ENCODE data around the gene SYT10.
"Not testable (repeated sequence)": the region's sequence is repeated elsewhere in the genome, so short reads cannot be mapped to it uniquely, and the experiment has no call there.

Gene SYT10, protein sequence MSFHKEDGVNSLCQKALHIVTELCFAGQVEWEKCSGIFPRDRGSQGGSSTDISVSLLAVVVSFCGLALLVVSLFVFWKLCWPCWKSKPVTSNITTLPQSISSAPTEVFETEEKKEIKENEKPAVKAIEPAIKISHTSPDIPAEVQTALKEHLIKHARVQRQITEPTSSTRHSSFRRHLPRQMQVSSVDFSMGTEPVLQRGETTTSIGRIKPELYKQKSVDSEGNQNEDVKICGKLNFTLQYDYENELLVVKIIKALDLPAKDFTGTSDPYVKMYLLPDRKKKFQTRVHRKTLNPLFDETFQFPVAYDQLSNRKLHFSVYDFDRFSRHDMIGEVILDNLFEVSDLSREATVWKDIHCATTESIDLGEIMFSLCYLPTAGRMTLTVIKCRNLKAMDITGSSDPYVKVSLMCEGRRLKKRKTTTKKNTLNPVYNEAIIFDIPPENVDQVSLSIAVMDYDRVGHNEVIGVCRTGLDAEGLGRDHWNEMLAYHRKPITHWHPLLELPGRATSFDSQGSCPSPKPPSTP

DNA sequence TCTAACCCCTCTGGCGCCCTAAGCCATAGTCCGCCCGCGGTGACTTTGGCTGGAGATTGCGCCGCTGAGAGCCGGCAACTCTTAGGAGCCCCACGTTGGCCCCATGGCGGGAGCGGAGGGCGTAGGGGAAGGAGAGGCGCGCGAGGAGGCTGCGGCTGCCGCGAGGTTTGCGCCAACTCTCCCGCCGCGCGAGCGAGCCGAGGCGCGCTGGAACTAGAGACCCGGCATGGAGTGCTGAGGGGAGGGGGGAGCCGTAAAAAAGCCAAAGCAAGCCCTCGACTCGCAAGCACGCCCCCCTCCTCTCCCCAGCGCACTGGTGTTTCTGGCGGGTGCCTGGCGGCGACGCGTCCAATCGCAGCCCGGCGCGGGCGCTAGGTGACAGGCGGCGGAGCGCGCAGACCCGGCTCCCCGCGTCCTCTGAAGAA is at the start of gene SYT10:
Gene SYT10 (minus strand): TSS at position 233 of the 425 bp plus-strand sequence. CDS start 297 bp downstream, outside the sequence.
- no peak for DNase-seq

DNA sequence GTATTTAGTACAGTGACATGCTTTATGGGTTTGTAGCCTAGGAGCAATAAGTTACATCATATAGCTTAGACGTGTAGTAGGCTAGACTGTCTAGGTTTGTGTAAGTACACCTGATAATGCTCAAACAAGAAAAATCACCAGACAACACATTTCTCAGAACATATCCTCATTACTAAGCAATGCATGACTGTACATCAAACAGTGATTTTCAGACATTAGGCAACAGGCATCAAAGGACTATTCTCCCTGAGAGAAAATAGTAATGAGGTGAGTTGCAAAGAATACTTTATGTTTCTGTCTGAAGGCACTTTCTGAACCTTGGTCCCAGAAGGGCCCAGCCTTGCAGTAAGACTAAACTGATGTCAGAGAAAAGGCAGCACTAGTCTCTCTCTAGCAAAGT is 48.4 kb upstream of the SYT10 start:
- DNase-seq: no peak

DNA sequence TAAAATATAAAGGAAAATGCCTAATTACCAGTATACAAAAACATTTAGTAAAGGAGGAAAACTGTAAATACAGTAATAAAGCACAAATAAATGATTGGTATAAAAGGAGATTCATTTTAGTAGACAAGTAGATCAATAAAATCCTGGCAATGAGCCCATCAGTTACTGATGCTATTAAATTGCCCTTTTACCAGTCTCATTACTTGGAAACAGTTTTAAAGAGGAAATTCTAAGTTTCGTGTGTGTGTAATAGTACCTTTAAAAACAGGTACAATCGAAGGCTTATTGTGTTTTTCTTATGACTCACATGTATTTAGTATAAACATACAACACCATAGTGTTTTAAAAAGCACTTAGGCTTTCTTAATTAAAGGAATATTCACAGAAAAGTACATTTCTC is 46.4 kb upstream of the SYT10 start:
- no peak for DNase-seq

DNA sequence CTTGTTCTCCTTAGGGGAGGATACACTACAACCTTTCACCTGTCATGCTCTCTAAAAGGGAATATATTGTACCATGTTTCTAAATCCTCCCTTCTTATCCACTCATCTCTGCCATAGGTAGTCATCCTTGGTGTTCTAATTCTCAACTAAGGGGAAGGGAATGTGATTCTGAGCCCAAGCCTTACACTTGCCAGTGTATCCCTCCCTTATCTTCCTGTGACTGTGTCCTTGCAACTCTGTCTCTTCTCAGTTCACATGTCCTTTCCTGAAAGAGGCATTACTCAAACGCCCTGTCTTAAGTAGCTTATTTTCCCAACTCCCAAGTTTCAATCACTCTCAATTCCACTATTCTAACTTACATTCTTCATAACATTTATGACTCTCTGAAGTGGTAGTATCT is 44.5 kb upstream of the SYT10 start:
- no peak for DNase-seq

DNA sequence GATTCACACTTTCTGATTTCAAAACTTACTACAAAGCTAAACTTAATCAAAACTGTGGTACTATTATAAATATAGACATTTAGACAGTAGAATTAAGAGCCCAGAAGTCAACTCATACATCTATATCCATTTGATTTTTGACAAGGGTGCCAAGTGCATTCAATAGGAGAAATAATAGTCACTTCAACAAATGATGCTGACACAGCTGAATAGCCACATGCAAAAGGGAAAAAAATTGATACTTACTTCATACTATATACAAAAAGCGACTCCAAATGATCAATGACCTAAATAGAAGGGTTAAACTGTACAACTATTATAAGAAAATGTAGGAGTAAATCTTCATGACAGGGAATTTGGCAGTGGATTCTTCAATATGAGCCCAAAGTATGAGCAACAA is 40.7 kb upstream of the SYT10 start:
- no peak for DNase-seq

DNA sequence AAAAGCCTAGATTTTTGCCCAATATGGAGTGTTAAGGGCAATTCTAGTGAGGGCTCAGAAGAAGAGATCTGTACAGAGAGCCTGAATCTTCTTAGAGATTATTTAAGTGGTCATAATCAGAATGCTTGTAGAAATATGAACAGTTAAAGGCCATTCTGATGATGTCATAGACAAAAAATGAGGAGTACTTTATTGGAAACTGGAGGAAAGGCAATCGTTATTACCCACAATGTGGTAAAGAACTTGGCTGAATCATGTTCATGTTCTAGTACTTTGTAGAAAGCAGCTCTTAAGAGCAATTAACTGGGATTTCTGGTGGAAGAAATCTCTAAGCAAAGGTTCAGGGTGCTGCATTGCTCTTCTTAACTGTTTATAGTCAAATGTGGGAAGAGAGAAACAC is 36.4 kb upstream of the SYT10 start:
- no peak for DNase-seq

DNA sequence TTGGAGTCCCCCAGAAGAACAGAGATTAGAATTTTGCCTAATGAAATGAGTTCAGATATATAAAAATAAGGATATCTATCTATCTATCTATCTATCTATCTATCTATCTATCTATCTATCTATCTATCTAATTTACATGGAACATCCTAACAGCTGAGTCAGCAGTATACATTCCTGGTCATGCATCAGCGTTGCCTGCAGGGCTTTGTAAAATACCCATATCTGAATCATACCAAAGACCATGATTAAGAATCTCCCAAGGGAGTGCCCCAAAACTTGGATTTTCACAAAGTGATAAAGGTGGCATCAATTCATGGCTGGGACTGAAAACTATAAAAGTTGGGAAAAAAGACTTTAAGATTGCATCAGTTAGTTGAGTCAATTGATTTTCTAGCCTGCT is 32.7 kb upstream of the SYT10 start:
- DNase-seq: no peak

DNA sequence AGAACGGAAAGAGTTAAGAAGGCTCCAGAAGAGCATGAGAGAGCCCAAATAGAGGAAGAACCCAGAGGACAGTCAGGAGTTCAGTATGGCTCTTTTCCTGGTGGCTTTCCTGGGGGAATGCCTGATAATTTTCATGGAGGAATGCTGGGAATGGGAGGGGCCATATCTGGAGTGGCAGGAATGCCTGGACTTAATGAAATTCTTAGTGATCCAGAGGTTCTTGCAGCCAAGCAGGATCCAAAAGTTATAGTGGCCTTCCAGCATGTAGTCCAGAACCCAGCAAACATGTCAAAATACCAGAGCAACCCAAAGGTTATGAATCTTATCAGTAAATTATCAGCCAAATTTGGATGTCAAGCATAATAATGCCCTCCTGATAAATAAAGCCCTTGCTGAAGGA is 15.5 kb upstream of the SYT10 start:
- no peak for DNase-seq

DNA sequence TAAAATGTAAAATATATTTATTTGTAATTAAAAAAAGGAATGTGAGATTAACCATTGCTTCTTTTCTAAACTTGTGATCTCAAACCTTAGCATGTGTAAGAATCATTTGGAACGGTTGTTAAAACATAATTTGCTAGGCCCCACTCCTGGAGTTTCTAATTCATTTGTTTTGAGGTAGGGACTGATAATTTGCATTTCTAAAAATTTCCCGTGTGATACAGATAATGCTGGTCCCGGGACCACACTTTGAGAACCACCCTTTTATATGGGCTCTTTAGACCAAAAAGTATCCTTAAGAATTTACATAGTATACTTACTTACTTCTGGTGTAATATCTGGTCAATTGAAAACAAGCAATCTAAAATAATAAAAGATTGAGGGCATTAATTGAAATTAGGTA is 10.9 kb upstream of the SYT10 start:
- DNase-seq: no peak

DNA sequence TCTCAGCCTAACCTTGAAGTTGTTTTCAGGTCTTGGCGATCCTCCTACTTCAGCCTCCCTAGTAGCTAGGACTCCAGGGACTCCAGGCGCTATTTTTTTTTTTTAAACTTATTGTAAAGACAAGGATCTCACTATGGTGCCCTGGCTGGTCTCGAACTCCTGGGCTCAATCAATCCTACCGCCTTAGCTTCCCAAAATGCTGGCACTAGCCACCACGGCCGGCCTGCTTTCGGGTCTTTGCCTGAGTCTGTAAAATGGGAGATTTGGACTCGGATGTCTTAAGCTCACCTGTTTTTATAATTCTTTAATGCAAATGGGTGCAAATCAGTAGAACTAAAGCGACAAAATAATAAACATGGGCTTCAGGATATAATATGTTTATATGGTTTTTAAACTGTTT is 858 bp upstream of the SYT10 start:
- DNase-seq: no peak

DNA sequence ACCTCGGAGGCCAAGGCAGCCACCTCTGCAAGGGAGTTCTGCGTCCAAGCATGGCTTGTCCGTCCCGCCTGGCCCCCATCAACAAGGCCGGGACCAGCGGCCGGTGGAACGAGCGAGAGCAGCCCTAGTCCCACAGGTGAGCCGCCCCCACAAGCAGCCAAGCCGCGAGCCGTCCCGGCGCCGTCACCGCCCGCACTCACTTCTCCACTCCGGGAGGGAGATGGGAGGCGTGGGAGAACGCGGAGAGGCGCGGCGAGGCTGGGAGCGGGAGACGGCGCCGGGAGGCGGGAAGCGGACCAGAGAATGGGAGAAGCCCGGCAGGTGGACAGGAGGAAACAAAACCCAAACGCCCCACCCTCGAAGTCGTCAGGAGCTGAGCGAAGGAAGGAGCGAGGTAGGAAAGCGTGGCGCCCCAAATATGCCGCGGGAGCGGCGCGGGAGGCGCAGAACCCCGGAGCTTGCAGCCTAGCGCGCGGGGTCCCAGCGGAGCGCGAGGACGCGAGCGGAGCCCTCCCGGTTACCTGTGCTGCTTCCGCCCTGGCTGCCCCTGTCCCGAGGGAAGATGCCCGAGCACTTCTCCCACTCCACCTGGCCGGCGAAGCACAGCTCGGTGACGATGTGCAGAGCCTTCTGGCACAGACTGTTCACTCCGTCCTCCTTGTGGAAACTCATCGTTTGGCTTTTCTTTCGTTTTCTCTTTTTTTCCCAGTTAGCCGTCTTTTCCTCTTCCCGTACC is 600 bp downstream of the SYT10 start:
- DNase-seq: no peak

DNA sequence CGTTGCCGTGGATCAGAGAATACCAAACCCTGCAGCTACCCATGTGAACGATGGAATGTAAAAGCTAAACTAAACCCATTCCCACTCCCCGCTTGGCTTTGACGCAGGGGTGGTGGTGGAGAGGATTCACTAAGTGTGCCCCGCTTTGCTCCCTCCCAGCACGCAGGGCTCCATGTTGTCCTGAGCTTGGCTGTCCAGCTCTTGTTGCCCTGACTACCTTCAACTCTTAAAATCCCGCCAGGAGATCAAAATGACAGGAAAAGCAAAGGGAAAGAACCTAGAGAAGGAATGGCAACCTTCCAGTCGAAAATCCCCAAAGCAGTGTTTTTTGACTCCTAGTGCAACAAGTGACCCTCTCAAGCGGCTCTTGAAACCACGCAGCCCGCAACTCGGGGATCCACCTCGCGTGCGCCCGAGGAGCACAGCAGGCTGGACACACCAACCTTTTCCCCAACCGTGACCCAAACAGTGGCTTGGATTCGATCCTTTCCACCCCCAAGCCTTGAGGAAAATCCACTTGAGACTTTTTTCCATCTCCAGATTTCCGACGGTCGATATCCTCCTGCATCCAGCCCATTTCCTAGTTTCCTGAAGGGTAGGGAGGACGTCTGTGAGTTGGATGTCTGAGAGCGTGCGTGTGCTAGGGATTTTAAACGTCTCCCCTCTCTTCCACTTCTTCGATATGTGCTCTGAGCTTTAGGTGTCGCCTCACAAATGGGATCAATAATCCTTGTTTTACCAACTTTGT is 1.4 kb downstream of the SYT10 start:
- no peak for DNase-seq

DNA sequence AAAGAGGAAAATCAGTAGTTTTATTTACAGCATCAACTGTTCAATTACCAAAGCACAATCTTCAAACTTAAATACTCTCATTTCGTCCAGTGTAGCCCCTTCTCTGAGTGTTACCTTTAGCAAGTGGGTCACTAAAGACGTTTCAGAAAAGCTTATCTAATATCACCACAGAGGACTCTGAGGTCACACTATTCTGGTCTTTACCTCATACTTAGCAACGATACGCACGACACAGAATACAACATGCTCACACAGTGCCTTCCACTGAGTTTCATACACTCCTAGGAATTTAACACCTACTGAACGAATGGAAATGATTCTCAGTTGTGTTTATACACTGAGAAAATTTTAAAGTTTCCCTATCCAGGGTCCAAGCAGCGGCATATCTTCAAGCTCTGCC is 2.0 kb downstream of the SYT10 start:
- no peak for DNase-seq

DNA sequence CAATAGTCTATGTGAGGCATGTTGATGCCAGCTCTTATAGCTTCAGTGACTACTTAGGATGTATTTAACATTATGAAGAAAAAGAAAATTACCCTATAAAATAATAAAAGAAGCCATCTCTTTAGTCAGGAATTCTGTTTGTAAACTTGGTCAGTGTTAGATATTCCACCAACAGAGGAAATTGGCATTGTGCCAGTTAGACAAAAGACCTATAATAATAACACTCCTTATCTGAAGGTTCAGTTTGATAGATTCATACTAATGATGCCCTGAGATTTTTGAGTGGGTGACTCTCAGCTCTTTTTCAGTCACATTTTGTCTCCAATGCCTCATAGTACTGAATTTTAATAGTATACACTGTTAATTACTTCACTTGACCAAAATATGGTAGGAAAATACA is 6.6 kb downstream of the SYT10 start:
- no peak for DNase-seq

DNA sequence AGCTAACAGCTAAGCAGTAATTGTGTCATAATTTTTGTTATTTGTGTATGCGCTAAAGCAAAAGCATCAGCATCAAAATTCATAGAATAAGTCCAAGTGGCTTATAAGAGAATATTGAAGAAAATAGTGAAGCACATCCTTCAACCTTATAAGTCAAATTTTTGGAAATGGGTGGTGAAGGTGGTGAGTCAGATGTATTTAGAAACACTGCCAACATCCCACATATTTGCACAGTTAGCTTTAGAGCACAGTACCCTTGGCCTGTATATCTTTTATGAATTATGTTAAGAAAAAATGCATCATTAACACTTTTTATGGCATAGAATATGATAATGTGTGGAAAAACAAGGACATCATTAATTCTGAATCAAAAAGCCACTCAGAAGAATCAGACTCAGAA is 8.0 kb downstream of the SYT10 start:
- no peak for DNase-seq

DNA sequence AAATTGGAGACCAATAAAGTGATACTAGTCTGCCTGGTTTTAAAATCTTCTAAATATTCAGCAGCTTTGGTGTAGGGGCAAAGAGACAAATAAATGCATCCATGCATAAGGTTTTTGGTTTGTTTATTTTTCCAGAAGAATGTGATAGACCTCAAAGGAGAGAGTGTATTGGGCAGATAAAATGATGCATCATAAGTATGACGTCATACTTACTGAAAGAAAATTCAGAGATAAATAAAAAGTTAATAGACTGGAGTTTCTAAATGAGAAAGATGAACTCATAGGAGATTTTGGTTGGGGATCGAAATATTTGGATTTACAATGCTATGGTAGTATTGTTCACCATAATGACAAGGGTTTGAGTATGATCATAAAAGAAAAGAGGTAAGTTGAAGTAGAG is 10.2 kb downstream of the SYT10 start:
- DNase-seq: no peak

DNA sequence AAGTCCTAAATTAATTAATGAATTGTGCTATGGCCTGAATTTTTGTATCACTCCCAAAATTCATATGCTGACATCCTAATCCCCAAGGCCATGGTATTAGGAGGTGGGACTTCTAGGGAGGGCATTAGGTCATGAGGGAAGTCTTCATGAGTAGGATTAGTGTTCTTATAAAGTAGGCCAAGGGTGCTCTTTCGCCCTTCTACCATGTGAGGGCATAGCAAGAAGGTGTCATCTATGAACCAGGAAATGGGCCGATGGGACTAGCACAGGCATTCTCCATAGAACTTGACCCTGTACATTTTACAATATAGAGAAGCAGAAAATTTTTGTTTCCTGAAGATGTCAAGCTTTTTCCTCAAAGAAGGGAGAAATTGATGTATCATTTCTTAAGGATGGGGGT is 12.5 kb downstream of the SYT10 start:
- no peak for DNase-seq

DNA sequence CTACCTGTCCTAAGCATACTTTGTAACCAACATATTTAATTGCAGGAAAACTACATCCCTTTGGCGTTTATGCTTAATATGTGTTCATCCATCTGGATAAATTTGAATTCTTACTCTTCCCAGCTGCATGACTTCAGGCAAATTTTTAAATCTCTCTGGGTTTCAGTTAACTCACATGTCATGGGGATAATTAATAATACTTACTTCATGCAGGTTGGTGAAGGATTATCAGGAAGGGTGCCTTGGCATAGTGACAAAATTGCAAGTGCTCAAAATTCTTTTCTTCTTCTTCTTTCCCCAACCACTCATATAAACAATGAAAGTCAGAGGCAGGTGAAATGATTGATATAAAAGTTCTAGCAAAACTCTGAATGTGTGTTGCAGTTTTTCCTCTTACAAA is 15.9 kb downstream of the SYT10 start:
- DNase-seq: no peak

DNA sequence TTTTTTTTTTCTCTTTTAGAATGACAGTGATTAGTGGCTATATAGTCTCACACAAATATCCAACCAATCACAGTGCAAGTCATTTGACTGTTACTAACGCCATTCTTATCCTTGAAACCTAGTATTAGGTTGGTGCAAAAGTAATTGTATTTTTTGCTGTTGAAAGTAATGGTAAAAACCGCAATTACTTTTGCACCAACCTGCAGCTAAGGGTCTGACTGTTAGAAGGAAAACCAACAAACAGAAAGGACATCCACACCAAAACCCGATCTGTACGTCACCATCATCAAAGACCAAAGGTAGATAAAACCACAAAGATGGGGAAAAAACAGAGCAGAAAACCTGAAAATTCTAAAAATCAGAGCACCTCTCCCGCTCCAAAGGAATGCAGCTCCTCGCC is 27.2 kb downstream of the SYT10 start:
- not testable (repeated sequence) for DNase-seq

DNA sequence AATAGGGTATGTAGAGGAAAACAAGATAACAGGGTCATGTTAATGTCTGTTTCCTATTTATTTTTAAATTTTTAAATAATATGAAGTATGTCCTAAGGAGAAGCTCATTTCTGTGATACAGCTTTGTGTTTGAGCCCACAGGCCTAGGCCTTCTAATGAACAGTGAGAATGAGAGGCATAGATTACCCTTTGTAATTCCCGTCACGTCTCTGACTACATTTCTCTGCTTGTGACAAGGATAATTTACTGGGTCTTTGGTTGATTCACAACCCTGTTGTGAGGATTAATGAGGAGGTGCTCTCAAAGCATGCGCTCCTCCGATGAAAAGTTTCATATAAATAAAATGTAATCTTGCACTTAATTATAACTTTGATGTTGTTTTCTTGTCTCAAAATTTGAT is 56.1 kb downstream of the SYT10 start:
- DNase-seq: no peak

DNA sequence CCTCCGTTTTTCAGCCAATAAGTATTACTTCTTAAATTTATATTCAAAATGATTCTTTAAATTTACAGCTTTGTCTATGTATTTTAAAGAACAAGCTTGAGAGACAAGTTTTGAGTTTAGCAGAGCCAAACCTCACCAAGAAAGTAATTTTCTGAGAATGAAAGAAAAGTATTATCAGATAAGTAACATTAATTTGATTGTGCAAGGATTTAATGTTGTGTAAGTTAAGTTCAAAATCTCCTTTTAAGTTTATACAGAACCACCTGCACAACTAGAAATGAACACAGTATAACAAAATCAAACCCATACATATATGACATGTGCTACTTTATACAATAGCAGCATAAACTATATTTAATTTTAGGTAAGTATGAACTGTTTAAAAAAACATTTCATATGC is 63.5 kb downstream of the SYT10 start:
- DNase-seq: no peak

DNA sequence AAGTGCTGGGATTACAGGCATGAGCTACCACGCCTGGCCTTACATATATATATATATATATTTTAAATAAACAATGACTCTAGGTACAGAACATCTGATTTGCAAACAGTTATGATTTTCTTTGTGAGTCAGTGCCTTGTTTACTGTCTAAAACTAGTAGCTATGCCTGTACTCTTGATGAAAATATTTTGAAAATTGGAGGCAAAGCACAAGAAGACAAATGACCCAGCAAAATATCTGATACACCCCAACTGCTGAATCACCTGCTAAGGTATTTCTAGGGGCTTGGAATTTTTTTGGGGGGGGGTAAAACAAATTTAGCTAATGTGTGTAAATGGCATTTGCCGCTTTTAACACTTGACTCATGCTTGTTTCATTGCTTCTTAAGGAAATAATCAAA is 69.3 kb downstream of the SYT10 start:
- no peak for DNase-seq

DNA sequence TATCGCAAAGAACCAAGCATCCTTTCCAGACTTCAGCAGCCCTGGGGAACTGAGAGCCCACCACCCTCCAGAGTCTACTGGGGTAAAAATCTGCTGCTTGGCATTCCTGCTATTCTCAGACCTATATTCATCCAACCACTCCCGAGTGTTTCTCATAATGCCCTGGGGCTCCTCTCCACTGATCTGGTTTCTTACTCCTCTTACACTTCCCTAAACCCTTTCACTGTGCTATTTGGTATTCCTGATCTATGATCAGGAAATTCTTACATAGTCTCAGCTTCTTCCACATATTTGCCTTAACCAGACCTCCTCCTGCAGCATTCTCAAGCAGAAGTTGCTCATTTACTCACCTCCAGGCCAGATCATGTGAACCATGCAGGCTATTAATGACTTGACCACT is 82.4 kb downstream of the SYT10 start:
- DNase-seq: no peak

DNA sequence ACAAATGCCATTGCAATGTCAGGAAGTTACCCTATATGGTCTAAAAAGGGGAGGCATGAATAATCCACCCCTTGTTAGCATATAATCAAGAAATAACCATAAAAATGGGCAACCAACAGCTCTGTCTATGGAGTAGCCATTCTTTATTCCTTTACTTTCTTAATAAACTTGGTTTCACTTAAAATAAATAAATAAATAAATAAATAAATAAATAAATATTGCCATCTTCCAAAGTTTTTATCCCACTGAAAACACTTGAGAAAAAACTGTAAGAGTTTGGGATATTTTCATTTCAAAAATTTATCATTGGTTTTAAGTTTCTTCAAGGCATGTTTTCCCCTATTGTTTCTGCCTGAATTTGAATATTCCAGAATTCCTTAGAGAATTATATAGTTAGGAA is 89.8 kb downstream of the SYT10 start:
- DNase-seq: no peak

Data from stimulated activated naive CD4-positive, alpha-beta T cell (primary cell).